HEK293T (cell line): ENCODE data around the gene CPSF4L.

Experiments used
- CTCF ChIA-PET: fragments of 350-600 bp; formaldehyde crosslinking; extraction: SDS; loops from one replicate; lab custom pipeline; 2021; ENCODE audit warnings: antibody characterized with exemption, inconsistent platforms; lab: Yijun Ruan, JAX
- POLR2A ChIA-PET: fragments of 350-600 bp; formaldehyde crosslinking; extraction: SDS; loops from one replicate; lab custom pipeline; 2020; ENCODE audit warnings: antibody characterized with exemption, inconsistent platforms; lab: Yijun Ruan, JAX
- DNase-seq: peaks from one replicate; pipeline ENCODE4 v3.0.0; 2012; ENCODE audit warnings: mixed read lengths; ENCODE audit errors: extremely low spot score
- ARNT ChIP-seq: fragments of 450-650 bp; IDR thresholded peaks from 2 replicates; pipeline ENCODE4 v1.6.1; 2017; ENCODE audit warnings: mild to moderate bottlenecking
- BHLHE40 ChIP-seq: fragments of 450-650 bp; IDR thresholded peaks from 2 replicates; pipeline ENCODE4 v1.6.1; 2016; ENCODE audit warnings: mild to moderate bottlenecking, moderate library complexity, borderline replicate concordance
- CTBP1 ChIP-seq: fragments of 450-650 bp; IDR thresholded peaks from 2 replicates; pipeline ENCODE4 v1.6.1; 2016; ENCODE audit warnings: borderline replicate concordance
- ELF4 ChIP-seq: fragments of 450-650 bp; IDR thresholded peaks from 2 replicates; pipeline ENCODE4 v1.6.1; 2017; ENCODE audit warnings: antibody characterized with exemption
- FOXA1 ChIP-seq: fragments of 450-650 bp; IDR thresholded peaks from 2 replicates; pipeline ENCODE4 v1.6.1; 2016; ENCODE audit warnings: mild to moderate bottlenecking
- FOXK2 ChIP-seq: fragments of 450-650 bp; IDR thresholded peaks from 2 replicates; pipeline ENCODE4 v1.6.1; 2016; ENCODE audit warnings: mild to moderate bottlenecking
- FOXM1 ChIP-seq: fragments of 450-650 bp; IDR thresholded peaks from 2 replicates; pipeline ENCODE4 v1.6.1; 2017; ENCODE audit warnings: mild to moderate bottlenecking, borderline replicate concordance
- HDGF ChIP-seq: fragments of 450-650 bp; IDR thresholded peaks from 2 replicates; pipeline ENCODE4 v1.6.1; 2017; ENCODE audit warnings: antibody characterized with exemption, borderline replicate concordance
- L3MBTL2 ChIP-seq: fragments of 450-650 bp; conservative IDR thresholded peaks from 2 replicates; pipeline ENCODE4 v1.6.1; 2016; ENCODE audit warnings: mild to moderate bottlenecking
- LEF1 ChIP-seq: fragments of 450-650 bp; IDR thresholded peaks from 2 replicates; pipeline ENCODE4 v1.6.1; 2017; ENCODE audit warnings: mild to moderate bottlenecking, borderline replicate concordance
- NFRKB ChIP-seq: fragments of 450-650 bp; IDR thresholded peaks from 2 replicates; pipeline ENCODE4 v1.6.1; 2016; ENCODE audit warnings: mild to moderate bottlenecking, moderate library complexity
- PKNOX1 ChIP-seq: fragments of 450-650 bp; IDR thresholded peaks from 2 replicates; pipeline ENCODE4 v1.6.1; 2016
- SP1 ChIP-seq: fragments of 450-650 bp; IDR thresholded peaks from 2 replicates; pipeline ENCODE4 v1.6.1; 2017
- SUZ12 ChIP-seq: fragments of 450-650 bp; IDR thresholded peaks from 2 replicates; pipeline ENCODE4 v1.6.1; 2016; ENCODE audit warnings: mild to moderate bottlenecking
- TARDBP ChIP-seq: fragments of 450-650 bp; IDR thresholded peaks from 2 replicates; pipeline ENCODE4 v1.6.1; 2016
- ZNF384 ChIP-seq: fragments of 450-650 bp; IDR thresholded peaks from 2 replicates; pipeline ENCODE4 v1.6.1; 2016

CPSF4L gene

GRCh38 chr17:73250851-73251640 is 10.6 kb downstream of the CPSF4L start:
- ChIA-PET POLR2A (no interaction called here), CTCF (no interaction called here)
- no peak for TF ChIP-seq ARNT
- TF ChIP-seq LEF1: no peak
- no peak for TF ChIP-seq FOXK2
- TF ChIP-seq ZNF384: no peak
- no peak for TF ChIP-seq HDGF
- TF ChIP-seq FOXM1: no peak
- no peak for TF ChIP-seq PKNOX1
- TF ChIP-seq BHLHE40: no peak
- no peak for TF ChIP-seq FOXA1
- TF ChIP-seq ELF4: no peak
- TF ChIP-seq CTBP1: no peak
- no peak for TF ChIP-seq SP1
- no peak for TF ChIP-seq SUZ12
- TF ChIP-seq NFRKB: no peak
- no peak for TF ChIP-seq L3MBTL2
- TF ChIP-seq TARDBP: no peak

GRCh38 chr17:73249700-73250099 is 12.0 kb downstream of the CPSF4L start:
- TF ChIP-seq SUZ12 (no peak), ARNT (no peak), PKNOX1 (no peak), SP1 (no peak), LEF1 (no peak), CTBP1 (no peak), FOXK2 (no peak), FOXA1 (no peak), TARDBP (no peak)
- no peak for DNase-seq
- ChIA-PET CTCF (no interaction called here), POLR2A (interaction anchor here (0.6 to 0.8 kb wide), 2 partner anchors 61 to 334 kb away, joined by 3 read pairs; no protein-coding TSS in a partner anchor)

More at GRCh38 chr17:73250851-73251640, 10.6 kb downstream of the CPSF4L start:
- no peak for DNase-seq

GRCh38 chr17:73248532-73248931 is 13.1 kb downstream of the CPSF4L start:
- DNase-seq: no peak
- TF ChIP-seq ELF4: no peak
- TF ChIP-seq HDGF: no peak
- TF ChIP-seq ARNT: no peak
- TF ChIP-seq PKNOX1: no peak
- no peak for TF ChIP-seq FOXM1
- no peak for TF ChIP-seq FOXK2
- no peak for TF ChIP-seq NFRKB
- TF ChIP-seq SUZ12: no peak
- no peak for TF ChIP-seq FOXA1
- no peak for TF ChIP-seq SP1
- no peak for TF ChIP-seq L3MBTL2
- ChIA-PET CTCF (interaction anchor here (0.6 kb wide), 1 partner anchor 510 kb away, joined by 3 read pairs; no protein-coding TSS in a partner anchor), POLR2A (no interaction called here)

- no peak for TF ChIP-seq FOXA1
- no peak for TF ChIP-seq HDGF
- TF ChIP-seq SUZ12: no peak
- TF ChIP-seq ELF4: no peak
- no peak for TF ChIP-seq CTBP1
- TF ChIP-seq L3MBTL2: no peak
- TF ChIP-seq LEF1: no peak
- no peak for TF ChIP-seq BHLHE40
- no peak for TF ChIP-seq ARNT
- TF ChIP-seq ZNF384: no peak
- TF ChIP-seq FOXK2: no peak
- no peak for DNase-seq
- ChIA-PET POLR2A (interaction anchor here (1.0 kb wide), 1 partner anchor 11 kb away, joined by 4 read pairs; no protein-coding TSS in a partner anchor), CTCF (interaction anchor here (0.6 to 0.9 kb wide), 3 partner anchors 122 to 525 kb away, joined by 3 read pairs; no protein-coding TSS in a partner anchor)
Measured at GRCh38 chr17:73247726-73248125, 14.0 kb downstream of the CPSF4L start.

- CTCF ChIA-PET: no interaction called here
- no peak for TF ChIP-seq LEF1
- TF ChIP-seq ZNF384: no peak
- TF ChIP-seq HDGF: no peak
- TF ChIP-seq PKNOX1: no peak
- TF ChIP-seq ARNT: no peak
- TF ChIP-seq ELF4: no peak
- TF ChIP-seq FOXA1: no peak
- no peak for TF ChIP-seq NFRKB
- no peak for TF ChIP-seq FOXM1
- no peak for TF ChIP-seq SUZ12
- no peak for DNase-seq
- POLR2A ChIA-PET: no interaction called here
Measured at GRCh38 chr17:73240561-73240960, 21.1 kb downstream of the CPSF4L start.

- POLR2A ChIA-PET: interaction anchor here (0.9 kb wide), 2 partner anchors 10 to 43 kb away, joined by 3 to 4 read pairs; no protein-coding TSS in a partner anchor
- DNase-seq: no peak
- CTCF ChIA-PET: no interaction called here
- TF ChIP-seq PKNOX1 (no peak), FOXM1 (no peak)
Measured at GRCh38 chr17:73237714-73238113, 24.0 kb downstream of the CPSF4L start.
